ENCODE data around the gene SCUBE3. TPM values are rescaled to one million over a fixed set of nuclear protein-coding genes. Genes with fewer than 3 reads are reported as not detected.

Gene SCUBE3
- total and polyA plus RNA-seq, 2 of the 8 experiments (the other 6 are each of a cell fraction or from before 2014, with no cell fraction given) = 0.80 to 1.0 TPM

GRCh38 chr6:35213298-35213791 lies 411 bp upstream of the SCUBE3 start:
- Histone ChIP-seq H4K20me1 (replicated peaks in 1 of 2; ENCODE audit: control insufficient read depth in 1 of 2, insufficient read depth in 2 of 2, low read length in 2 of 2) (peaks cover 2 to 17% of the 10 kb centered on the region in 2 experiments), H3K27me3 (replicated peaks in 1 of 4; ENCODE audit: control insufficient read depth in 3 of 4, extremely low read depth in 1 of 4, insufficient read depth in 3 of 4, low read length in 3 of 4) (peaks cover 27 to 78% (median 66%) of the 10 kb centered on the region in 4 experiments), H2BK20ac (ENCODE audit: low read length) (no peak overlapping the region), H4K8ac (ENCODE audit: extremely low read depth, insufficient read depth, low read length) (no peak overlapping the region), H3K79me1 (ENCODE audit: low read depth, low read length) (no peaks in the 10 kb centered on the region), H4K91ac (replicated peaks; ENCODE audit: insufficient read length, low read length) (no peak overlapping the region), H2BK15ac (ENCODE audit: low read length) (no peak overlapping the region), H3K27ac (ENCODE audit: low read depth, low read length) (no peak overlapping the region), H3K4me1 (replicated peaks in 1 of 4; ENCODE audit: control insufficient read depth in 3 of 4, insufficient read depth in 4 of 4, low read length in 3 of 4) (peaks cover 7 to 37% (median 27%) of the 10 kb centered on the region in 4 experiments), H2AK5ac (ENCODE audit: low read depth, low read length) (no peak overlapping the region), H3K23ac (ENCODE audit: insufficient read length) (no peak overlapping the region), H3K56ac (replicated peaks; ENCODE audit: insufficient read length, low read depth, low read length) (no peak overlapping the region), H3K4ac (replicated peaks; ENCODE audit: insufficient read length, low read depth, low read length) (no peak overlapping the region), H3K14ac (ENCODE audit: insufficient read length) (no peak overlapping the region), H2BK120ac (replicated peaks; ENCODE audit: low read depth, low read length) (no peak overlapping the region), H3K4me3 (ENCODE audit: extremely low read depth in 1 of 4, insufficient read depth in 2 of 4, low read depth in 3 of 4, low read length in 4 of 4) (peak overlapping the region; percentile 45 to 74 (median 60)), H3K36me3 (ENCODE audit: control insufficient read depth in 2 of 4, insufficient read depth in 4 of 4, low read length in 3 of 4) (no peaks in the 10 kb centered on the region), H3K9me3 (ENCODE audit: insufficient read depth in 2 of 2, low read depth in 1 of 2, low read length in 1 of 2) (no peaks in the 10 kb centered on the region), H3K4me2 (ENCODE audit: insufficient read depth in 1 of 2, low read depth in 2 of 2, low read length in 2 of 2) (peak overlapping the region; percentile 91 to 92), H3K18ac (ENCODE audit: extremely low read depth, low read length) (no peak overlapping the region), H2BK12ac (ENCODE audit: low read depth, low read length) (peak overlapping the region; percentile 68; the same call in 1 of the 2 replicates), H3K23me2 (ENCODE audit: low read depth, low read length) (peaks cover 17% of the 10 kb centered on the region; the same call in 1 of the 2 replicates), H3K9ac (replicated peaks in 1 of 4; ENCODE audit: extremely low read depth in 1 of 4, low read depth in 3 of 4, low read length in 3 of 4) (peak overlapping the region in 1 of 4 experiments; percentile 42; a peak in 2 of 7 replicates), H3K79me2 (ENCODE audit: control insufficient read depth in 1 of 2, insufficient read depth in 2 of 2, low read length in 2 of 2) (no peaks in the 10 kb centered on the region), H4K5ac (ENCODE audit: insufficient read length, low read depth, low read length) (no peak overlapping the region), H2BK5ac (ENCODE audit: low read depth, low read length) (no peak overlapping the region), H2AFZ (ENCODE audit: low read length) (no peak overlapping the region; the same call in 1 of the 2 replicates)
- WGBS, 2 experiments (ENCODE audit: extremely low coverage in 1 of 2, insufficient coverage in 1 of 2, insufficient read length in 1 of 2, insufficient replicate concordance in 2 of 2, low coverage in 1 of 2, low lambda C conversion rate in 2 of 2, missing lambda C conversion rate in 1 of 2) = 2% methylated on average over 44 of the region's 51 CpGs; no CpG with 5 or more reads in 1 of the 2 experiments
- CTCF ChIA-PET (ENCODE audit: partially characterized antibody) = interaction anchor here (0.6 to 19.1 kb wide), 5 partner anchors 13 to 226 kb away, joined by 3 to 219 read pairs (median 4); no protein-coding TSS in a partner anchor
- DNase-seq (ENCODE audit: low read depth in 1 of 2, low spot score in 2 of 2) (no peak), FAIRE-seq (no peak)
- POLR2A ChIA-PET (ENCODE audit: partially characterized antibody) = interaction anchor here (0.8 to 1.1 kb wide), 5 partner anchors 10 to 243 kb away, joined by 3 to 5 read pairs (median 4); no protein-coding TSS in a partner anchor
- peak; percentile 70; the same call in 1 of the 2 replicates for TF ChIP-seq TEAD4 (IDR thresholded peaks at IDR 0.05; ENCODE audit: low read depth, low read length)
- peak; percentile 63 for TF ChIP-seq EZH2 (IDR thresholded peaks at IDR 0.05; ENCODE audit: low read depth, low read length, severe bottlenecking)
- TF ChIP-seq CHD1 (IDR thresholded peaks at IDR 0.05; ENCODE audit: low read depth, low read length) = no peak
- TF ChIP-seq ASH2L (IDR thresholded peaks at IDR 0.05; ENCODE audit: low read length) = peak; percentile 54
- no peak for TF ChIP-seq TAF1 (IDR thresholded peaks at IDR 0.05; ENCODE audit: low read depth, low read length)
- TF ChIP-seq EP300 (IDR thresholded peaks at IDR 0.05; ENCODE audit: borderline replicate concordance in 1 of 2, low read depth in 2 of 2, low read length in 2 of 2) = 0 out of 3 replicates have a peak, but pooled peaks of 1 of the 2 experiments have one; percentile 14
- TF ChIP-seq RBBP5 (IDR thresholded peaks at IDR 0.05; ENCODE audit: borderline replicate concordance, low read depth, low read length) = no peak
- peak; percentile 20 for TF ChIP-seq RNF2 (IDR thresholded peaks at IDR 0.05; ENCODE audit: borderline replicate concordance, low read depth, low read length, missing control alignments, poor library complexity, severe bottlenecking)
- TF ChIP-seq SIN3A (conservative IDR thresholded peaks at IDR 0.05 in 1 of 2, IDR thresholded peaks at IDR 0.05 in 1 of 2; ENCODE audit: low read depth in 1 of 2, low read length in 2 of 2) = peak in 1 of 2 experiments; percentile 84; a peak in 1 of 4 replicates
- no peak for TF ChIP-seq BCL11A (IDR thresholded peaks at IDR 0.05; ENCODE audit: low read depth in 2 of 2, low read length in 2 of 2)
- TF ChIP-seq SUZ12 (IDR thresholded peaks at IDR 0.05; ENCODE audit: low read length) = peak; percentile 53; the same call in 1 of the 2 replicates
- no peak for TF ChIP-seq SRF (IDR thresholded peaks at IDR 0.05; ENCODE audit: low read depth, low read length)

Measured in H1 (cell line).